Activated B cell treated with CpG ODN at 0.5 μM for 24 hours (primary cell): Measurements from ENCODE around the gene DPF3. TPM values are rescaled to one million over a fixed set of nuclear protein-coding genes. Genes with fewer than 3 reads are reported as not detected.

Experiments
- ATAC-seq: fragments of 200-7000 bp; cut with Tn5 transposase; one replicate; pipeline ENCODE4 v1.10.0; 2021; ENCODE audit warnings: low read depth, mild to moderate bottlenecking, moderate library complexity
- CTCF ChIA-PET: fragments of 350-600 bp; sonication (Branson Sonifier 250); formaldehyde crosslinking; loops from one replicate; lab custom pipeline; 2021; ENCODE audit warnings: antibody characterized with exemption; lab: Charles Lee
- POLR2A ChIA-PET: fragments of 350-600 bp; sonication (Branson Sonifier 250); formaldehyde crosslinking; loops from one replicate; lab custom pipeline; 2021; ENCODE audit warnings: antibody characterized with exemption; lab: Charles Lee
- DNase-seq: peaks from one replicate; pipeline ENCODE4 v3.0.0; 2022
- H3K27ac Mint-ChIP-seq: one replicate; pipeline ENCODE4 v1.8.0; 2020; ENCODE audit warnings: mixed read lengths
- H3K27me3 Mint-ChIP-seq: one replicate; pipeline ENCODE4 v1.8.0; 2021; ENCODE audit warnings: mixed read lengths
- H3K36me3 Mint-ChIP-seq: one replicate; pipeline ENCODE4 v1.8.0; 2021; ENCODE audit warnings: low read depth, mixed read lengths
- H3K4me1 Mint-ChIP-seq: one replicate; pipeline ENCODE4 v1.8.0; 2021; ENCODE audit warnings: mixed read lengths
- H3K4me3 Mint-ChIP-seq: one replicate; pipeline ENCODE4 v1.8.0; 2020; ENCODE audit warnings: mild to moderate bottlenecking, mixed read lengths
- H3K9me3 Mint-ChIP-seq: one replicate; pipeline ENCODE4 v1.8.0; 2020; ENCODE audit warnings: mixed read lengths
- CTCF ChIP-seq: fragments of 200-600 bp; IDR thresholded peaks from one replicate; pipeline ENCODE4 v1.8.0; 2022; ENCODE audit warnings: antibody characterized with exemption, mild to moderate bottlenecking
- intact Hi-C: fragments of 100-400 bp; cut with micrococcal nuclease; formaldehyde crosslinking; loops from one replicate; pipeline ENCODE4 v1.15.1; 2024
- total RNA-seq: library from RNA; stranded (reverse); gene quantifications from 2 replicates; pipeline ENCODE4 v1.2.3, GENCODE V29; 2022

Gene DPF3
- total RNA-seq, 1 donor from 2014 or later, result 3.5 TPM

- H3K36me3 Mint-ChIP-seq, result peaks cover 15% of the 10 kb centered on the region
- ATAC-seq (no peak), DNase-seq (no peak)
- H3K9me3 Mint-ChIP-seq, result no peaks in the 10 kb centered on the region
- H3K27ac Mint-ChIP-seq, result no peak overlapping the region
- ChIA-PET POLR2A (no interaction called here), CTCF (interaction anchor here (1.2 kb wide), 1 partner anchor 366 kb away, joined by 3 read pairs; no protein-coding TSS in a partner anchor)
- peaks cover 38% of the 10 kb centered on the region for H3K4me1 Mint-ChIP-seq
- no peaks in the 10 kb centered on the region for H3K27me3 Mint-ChIP-seq
- no peak for TF ChIP-seq CTCF
- no peak overlapping the region for H3K4me3 Mint-ChIP-seq
- intact Hi-C loops, result no loop called here
These were observed 13.1 kb downstream of the DPF3 start for GRCh38 chr14:72880820-72881219.

GRCh38 chr14:72880164-72880563 is 13.7 kb downstream of the DPF3 start:
- ATAC-seq, result no peak
- H3K36me3 Mint-ChIP-seq, result peaks cover 14% of the 10 kb centered on the region

GRCh38 chr14:72879431-72879830 is 14.5 kb downstream of the DPF3 start:
- ChIA-PET CTCF (no interaction called here), POLR2A (no interaction called here)
- Mint-ChIP-seq H3K9me3 (peaks cover 6% of the 10 kb centered on the region), H3K4me3 (no peak overlapping the region), H3K4me1 (peaks cover 46% of the 10 kb centered on the region), H3K36me3 (peaks cover 20% of the 10 kb centered on the region), H3K27me3 (no peaks in the 10 kb centered on the region), H3K27ac (no peak overlapping the region)
- no peak for ATAC-seq
- intact Hi-C loops, result no loop called here
- no peak for DNase-seq
- no peak for TF ChIP-seq CTCF

More at GRCh38 chr14:72880164-72880563, 13.7 kb downstream of the DPF3 start:
- no peak for DNase-seq
- ChIA-PET CTCF (no interaction called here), POLR2A (interaction anchor here (0.6 kb wide), 1 partner anchor 17 kb away, joined by 3 read pairs; no protein-coding TSS in a partner anchor)
- Mint-ChIP-seq H3K4me3 (no peak overlapping the region), H3K9me3 (no peaks in the 10 kb centered on the region), H3K27me3 (no peaks in the 10 kb centered on the region), H3K27ac (no peak overlapping the region), H3K4me1 (peaks cover 42% of the 10 kb centered on the region)
- no peak for TF ChIP-seq CTCF
- intact Hi-C loops, result no loop called here

DNA sequence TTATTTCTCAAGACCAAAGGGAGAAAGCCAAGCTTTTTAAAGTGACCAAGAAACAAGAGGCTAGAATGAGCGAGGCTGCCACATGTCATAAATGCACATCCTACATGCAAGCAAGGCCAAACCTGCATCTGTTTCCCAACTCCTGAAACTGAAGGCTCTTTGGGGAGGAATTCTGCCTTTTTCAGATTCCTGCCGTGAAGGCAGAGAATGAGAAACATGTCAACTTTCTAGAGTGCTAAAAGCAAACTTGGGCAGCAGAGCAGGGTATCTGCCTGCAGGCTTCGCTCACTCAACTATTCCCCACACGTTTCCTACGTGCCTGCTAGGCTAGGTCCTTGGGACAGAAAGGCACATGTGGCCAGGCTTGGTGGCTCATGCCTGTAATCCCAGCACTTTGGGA is 15.2 kb downstream of the DPF3 start:
- Mint-ChIP-seq H3K9me3 (peaks cover 6% of the 10 kb centered on the region), H3K4me1 (peaks cover 40% of the 10 kb centered on the region), H3K36me3 (peaks cover 21% of the 10 kb centered on the region), H3K4me3 (no peak overlapping the region), H3K27ac (no peak overlapping the region), H3K27me3 (no peaks in the 10 kb centered on the region)
- intact Hi-C loops, result no loop called here
- ChIA-PET POLR2A (no interaction called here), CTCF (no interaction called here)
- TF ChIP-seq CTCF, result no peak
- ATAC-seq (no peak), DNase-seq (no peak)

DNA sequence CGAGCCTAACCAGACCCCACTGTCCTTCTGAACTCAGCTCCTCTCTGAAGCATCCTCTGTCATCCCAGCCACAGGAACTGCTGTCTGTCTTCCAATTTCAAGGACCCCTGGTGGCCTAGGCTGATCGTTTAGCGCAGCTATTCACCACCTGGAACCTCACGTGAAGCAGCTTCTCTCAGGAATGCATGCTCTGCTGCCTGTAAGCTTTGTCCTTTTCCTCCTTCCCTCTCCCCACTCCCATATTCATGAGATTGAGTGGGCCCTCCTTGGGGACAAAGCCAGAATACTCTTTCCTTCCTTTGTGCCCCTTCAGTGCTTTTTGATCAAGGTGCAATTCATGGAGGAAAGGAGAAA is 17.2 kb downstream of the DPF3 start:
- DNase-seq, result no peak
- Mint-ChIP-seq H3K27me3 (no peaks in the 10 kb centered on the region), H3K27ac (no peak overlapping the region), H3K36me3 (peaks cover 20% of the 10 kb centered on the region), H3K4me1 (peaks cover 31% of the 10 kb centered on the region), H3K9me3 (peaks cover 8% of the 10 kb centered on the region), H3K4me3 (no peak overlapping the region)
- ChIA-PET CTCF (no interaction called here), POLR2A (no interaction called here)
- intact Hi-C loops, result no loop called here
- TF ChIP-seq CTCF, result no peak
- no peak for ATAC-seq
